Measurements from ENCODE around the gene ATP5PD.

Gene ATP5PD

DNA sequence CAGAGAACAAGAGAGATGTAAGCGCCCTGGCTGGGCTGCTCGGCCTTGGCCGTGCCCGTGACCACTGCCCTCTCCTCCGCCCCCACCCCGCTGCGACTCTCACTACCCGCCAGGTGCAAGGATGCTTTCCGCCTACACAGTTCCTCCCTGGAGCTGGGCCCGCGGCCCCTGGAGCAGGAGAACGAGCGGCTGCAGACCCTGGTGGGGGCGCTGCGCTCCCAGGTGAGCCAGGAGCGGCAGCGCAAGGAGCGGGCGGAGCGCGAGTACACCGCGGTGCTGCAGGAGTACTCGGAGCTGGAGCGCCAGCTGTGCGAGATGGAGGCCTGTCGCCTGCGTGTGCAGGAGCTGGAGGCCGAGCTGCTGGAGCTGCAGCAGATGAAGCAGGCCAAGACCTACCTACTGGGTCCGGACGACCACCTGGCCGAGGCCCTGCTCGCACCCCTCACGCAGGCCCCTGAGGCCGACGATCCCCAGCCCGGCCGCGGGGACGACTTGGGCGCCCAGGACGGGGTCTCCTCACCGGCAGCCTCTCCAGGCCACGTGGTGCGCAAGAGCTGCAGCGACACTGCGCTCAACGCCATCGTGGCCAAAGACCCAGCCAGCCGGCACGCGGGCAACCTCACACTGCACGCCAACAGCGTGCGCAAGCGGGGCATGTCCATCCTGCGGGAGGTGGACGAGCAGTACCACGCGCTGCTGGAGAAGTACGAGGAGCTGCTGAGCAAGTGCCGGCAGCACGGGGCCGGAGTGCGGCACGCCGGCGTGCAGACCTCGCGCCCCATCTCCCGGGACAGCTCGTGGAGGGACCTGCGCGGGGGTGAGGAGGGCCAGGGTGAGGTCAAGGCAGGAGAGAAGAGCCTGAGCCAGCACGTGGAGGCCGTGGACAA, 43.5 kb downstream of the ATP5PD start:
- no peaks in the 10 kb centered on the region for H3K9me3 ChIP-seq (ENCODE audit: control insufficient read depth, insufficient read depth, low read length)
- H3K9me2 ChIP-seq (replicated peaks; ENCODE audit: control insufficient read depth, low read length) = no peaks in the 10 kb centered on the region
- TF ChIP-seq EZH2phosphoT487 (IDR thresholded peaks at IDR 0.05; ENCODE audit: borderline replicate concordance, low read length) = no peak
- TF ChIP-seq, protein P1, sequence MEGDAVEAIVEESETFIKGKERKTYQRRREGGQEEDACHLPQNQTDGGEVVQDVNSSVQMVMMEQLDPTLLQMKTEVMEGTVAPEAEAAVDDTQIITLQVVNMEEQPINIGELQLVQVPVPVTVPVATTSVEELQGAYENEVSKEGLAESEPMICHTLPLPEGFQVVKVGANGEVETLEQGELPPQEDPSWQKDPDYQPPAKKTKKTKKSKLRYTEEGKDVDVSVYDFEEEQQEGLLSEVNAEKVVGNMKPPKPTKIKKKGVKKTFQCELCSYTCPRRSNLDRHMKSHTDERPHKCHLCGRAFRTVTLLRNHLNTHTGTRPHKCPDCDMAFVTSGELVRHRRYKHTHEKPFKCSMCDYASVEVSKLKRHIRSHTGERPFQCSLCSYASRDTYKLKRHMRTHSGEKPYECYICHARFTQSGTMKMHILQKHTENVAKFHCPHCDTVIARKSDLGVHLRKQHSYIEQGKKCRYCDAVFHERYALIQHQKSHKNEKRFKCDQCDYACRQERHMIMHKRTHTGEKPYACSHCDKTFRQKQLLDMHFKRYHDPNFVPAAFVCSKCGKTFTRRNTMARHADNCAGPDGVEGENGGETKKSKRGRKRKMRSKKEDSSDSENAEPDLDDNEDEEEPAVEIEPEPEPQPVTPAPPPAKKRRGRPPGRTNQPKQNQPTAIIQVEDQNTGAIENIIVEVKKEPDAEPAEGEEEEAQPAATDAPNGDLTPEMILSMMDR (IDR thresholded peaks at IDR 0.05; ENCODE audit: low read depth, low read length, poor library complexity, severe bottlenecking) = no peak
- H3K27ac ChIP-seq (ENCODE audit: low read depth, low read length) = no peak overlapping the region
- H3F3A ChIP-seq (ENCODE audit: control insufficient read depth, insufficient read depth) = no peaks in the 10 kb centered on the region
- H3K27me3 ChIP-seq (ENCODE audit: control insufficient read depth, low read length) = no peaks in the 10 kb centered on the region
- H3K4me3 ChIP-seq (ENCODE audit: low read length) = no peak overlapping the region
- no peaks in the 10 kb centered on the region for H4K20me1 ChIP-seq (ENCODE audit: control insufficient read depth, insufficient read depth, low read depth, low read length)
- H3K36me3 ChIP-seq (ENCODE audit: control insufficient read depth, low read length) = no peaks in the 10 kb centered on the region
- no peaks in the 10 kb centered on the region for H3K4me1 ChIP-seq (ENCODE audit: control insufficient read depth, low read length)
- H3K79me2 ChIP-seq (ENCODE audit: control insufficient read depth, low read length) = no peaks in the 10 kb centered on the region
- H3K4me2 ChIP-seq (ENCODE audit: low read length) = no peak overlapping the region

DNA sequence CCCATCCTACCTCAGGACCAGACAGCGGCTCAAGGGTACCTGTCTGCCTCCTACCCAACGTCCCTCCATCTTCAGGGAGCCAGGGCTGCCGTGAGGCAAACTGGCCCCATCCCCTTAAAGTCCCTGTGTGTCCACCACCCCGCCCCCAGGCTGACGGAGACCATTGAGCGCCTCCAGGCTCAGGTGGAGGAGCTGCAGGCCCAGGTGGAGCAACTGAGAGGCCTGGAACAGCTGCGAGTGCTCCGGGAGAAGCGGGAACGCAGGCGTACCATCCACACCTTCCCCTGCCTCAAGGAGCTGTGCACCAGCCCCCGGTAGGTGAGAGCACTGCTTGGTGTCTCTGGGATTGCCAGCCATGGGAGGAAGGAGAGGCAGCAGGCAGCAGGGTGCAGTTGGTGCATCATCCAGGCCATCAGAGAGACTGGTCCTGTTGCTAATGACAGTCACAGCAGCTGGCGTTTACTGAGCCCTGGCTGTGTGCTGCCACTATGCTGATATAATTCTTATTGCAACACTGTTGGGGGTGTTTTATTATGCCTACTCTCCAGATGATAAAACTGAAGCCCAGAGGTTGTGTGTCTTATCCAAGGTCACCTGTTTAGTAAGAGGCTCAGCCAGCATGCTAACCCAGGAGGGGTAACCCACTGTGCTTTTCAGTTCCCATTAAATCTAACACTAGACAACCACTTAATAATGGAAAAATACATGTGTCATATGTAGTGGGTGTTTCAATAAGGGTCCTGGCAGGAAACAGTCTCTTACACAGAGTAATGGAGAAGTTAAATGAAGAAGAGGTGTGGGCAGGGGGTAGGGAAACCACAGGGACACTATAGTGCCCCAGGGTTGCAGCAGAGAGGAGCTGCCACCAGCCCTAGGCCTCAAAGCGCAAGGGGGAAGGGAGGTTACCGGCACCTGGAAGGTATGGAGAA, 44.6 kb downstream of the ATP5PD start:
- Histone ChIP-seq H3K9me3 (ENCODE audit: control insufficient read depth, insufficient read depth, low read length) (no peaks in the 10 kb centered on the region), H4K20me1 (ENCODE audit: control insufficient read depth, insufficient read depth, low read depth, low read length) (no peaks in the 10 kb centered on the region), H3K4me1 (ENCODE audit: control insufficient read depth, low read length) (no peaks in the 10 kb centered on the region), H3K4me3 (ENCODE audit: low read length) (no peak overlapping the region), H3K4me2 (ENCODE audit: low read length) (no peak overlapping the region), H3K36me3 (ENCODE audit: control insufficient read depth, low read length) (no peaks in the 10 kb centered on the region), H3K9me2 (replicated peaks; ENCODE audit: control insufficient read depth, low read length) (no peaks in the 10 kb centered on the region), H3K27me3 (ENCODE audit: control insufficient read depth, low read length) (no peaks in the 10 kb centered on the region), H3K79me2 (ENCODE audit: control insufficient read depth, low read length) (no peaks in the 10 kb centered on the region), H3F3A (ENCODE audit: control insufficient read depth, insufficient read depth) (no peaks in the 10 kb centered on the region), H3K27ac (ENCODE audit: low read depth, low read length) (no peak overlapping the region)
- TF ChIP-seq, protein P1 (IDR thresholded peaks at IDR 0.05; ENCODE audit: low read depth, low read length, poor library complexity, severe bottlenecking) = no peak
- TF ChIP-seq EZH2phosphoT487 (IDR thresholded peaks at IDR 0.05; ENCODE audit: borderline replicate concordance, low read length) = no peak

DNA sequence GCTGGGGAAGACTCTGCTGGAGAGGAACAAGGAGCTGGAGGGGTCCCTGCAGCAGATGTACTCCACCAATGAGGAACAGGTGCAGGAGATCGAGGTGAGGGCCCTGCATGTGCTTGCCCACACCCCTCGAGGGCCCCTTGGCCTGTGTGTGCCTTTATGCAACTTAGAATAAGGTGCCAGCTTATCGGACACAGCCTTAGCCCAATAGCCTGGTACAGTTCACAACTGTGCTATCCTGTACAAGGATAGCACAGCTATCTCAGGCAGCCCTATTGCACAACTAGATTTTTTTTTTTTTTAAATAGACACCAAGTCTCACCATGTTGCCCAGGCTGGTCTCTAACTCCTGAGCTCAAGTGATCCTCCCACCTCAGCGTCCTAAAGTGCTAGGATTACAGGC, 47.2 kb downstream of the ATP5PD start:
- Histone ChIP-seq H3K9me3 (ENCODE audit: control insufficient read depth, insufficient read depth, low read length) (no peaks in the 10 kb centered on the region), H3K9me2 (replicated peaks; ENCODE audit: control insufficient read depth, low read length) (no peaks in the 10 kb centered on the region), H3K27me3 (ENCODE audit: control insufficient read depth, low read length) (no peaks in the 10 kb centered on the region), H3K4me3 (ENCODE audit: low read length) (no peak overlapping the region), H3K79me2 (ENCODE audit: control insufficient read depth, low read length) (no peaks in the 10 kb centered on the region), H3F3A (ENCODE audit: control insufficient read depth, insufficient read depth) (no peaks in the 10 kb centered on the region), H3K4me2 (ENCODE audit: low read length) (no peak overlapping the region), H3K36me3 (ENCODE audit: control insufficient read depth, low read length) (no peaks in the 10 kb centered on the region), H3K4me1 (ENCODE audit: control insufficient read depth, low read length) (no peaks in the 10 kb centered on the region), H4K20me1 (ENCODE audit: control insufficient read depth, insufficient read depth, low read depth, low read length) (no peaks in the 10 kb centered on the region), H3K27ac (ENCODE audit: low read depth, low read length) (no peak overlapping the region)
- TF ChIP-seq EZH2phosphoT487 (IDR thresholded peaks at IDR 0.05; ENCODE audit: borderline replicate concordance, low read length) = no peak
- TF ChIP-seq, protein P1 (IDR thresholded peaks at IDR 0.05; ENCODE audit: low read depth, low read length, poor library complexity, severe bottlenecking) = no peak

Data from DOHH2 (cell line).